HepG2 (cell line): ENCODE data around the gene RRAD. TPM values are rescaled to one million over a fixed set of nuclear protein-coding genes. Genes with fewer than 3 reads are reported as not detected.

Experiments
- CCDC6 ChIP-seq: sonication (generic); formaldehyde crosslinking; IDR thresholded peaks from 2 replicates; pipeline ENCODE4 v1.8.1; 2022; ENCODE audit warnings: mild to moderate bottlenecking, missing genetic modification reagents, moderate library complexity
- DMTF1 ChIP-seq: sonication (generic); formaldehyde crosslinking; IDR thresholded peaks from 2 replicates; pipeline ENCODE4 v1.4.0; 2020; ENCODE audit warnings: mild to moderate bottlenecking, missing genetic modification reagents
- HDAC2 ChIP-seq: sonication (generic); formaldehyde crosslinking; IDR thresholded peaks from 2 replicates; pipeline ENCODE4 v1.4.0; 2020; ENCODE audit warnings: missing genetic modification reagents
- HIVEP1 ChIP-seq: sonication (generic); formaldehyde crosslinking; IDR thresholded peaks from 2 replicates; pipeline ENCODE4 v1.4.0; 2020; ENCODE audit warnings: mild to moderate bottlenecking, missing genetic modification reagents
- KLF13 ChIP-seq: sonication (generic); formaldehyde crosslinking; IDR thresholded peaks from 2 replicates; pipeline ENCODE4 v1.4.0; 2020; ENCODE audit warnings: mild to moderate bottlenecking, missing genetic modification reagents
- KLF9 ChIP-seq: IDR thresholded peaks from 2 replicates; pipeline ENCODE4 v1.6.1; 2016; ENCODE audit warnings: low read depth
- MED1 ChIP-seq: sonication (generic); formaldehyde crosslinking; IDR thresholded peaks from 2 replicates; pipeline ENCODE4 v1.4.0; 2020; ENCODE audit warnings: missing genetic modification reagents
- MTA3 ChIP-seq: sonication (generic); formaldehyde crosslinking; IDR thresholded peaks from 2 replicates; pipeline ENCODE4 v1.4.0; 2020; ENCODE audit warnings: missing genetic modification reagents
- RAD21 ChIP-seq: fragments of 450-650 bp; formaldehyde crosslinking; IDR thresholded peaks from 2 replicates; pipeline ENCODE4 v1.5.0; 2020; ENCODE audit warnings: mild to moderate bottlenecking
- SAP130 ChIP-seq: IDR thresholded peaks from 2 replicates; pipeline ENCODE4 v1.6.1; 2016; ENCODE audit warnings: low read depth
- SMAD3 ChIP-seq: sonication (generic); formaldehyde crosslinking; IDR thresholded peaks from 2 replicates; pipeline ENCODE4 v1.4.0; 2020; ENCODE audit warnings: missing genetic modification reagents
- SMC3 ChIP-seq: IDR thresholded peaks from 2 replicates; pipeline ENCODE4 v1.6.1; 2011; ENCODE audit warnings: low read length, improper control_type of control experiment
- SOX13 ChIP-seq, 3 experiments: fragments of 450-650 bp in 1 of 3; sonication (generic) in 1 of 3; formaldehyde crosslinking in 1 of 3; IDR thresholded peaks in 2 of 3; conservative IDR thresholded peaks in 1 of 3; 2 replicates each; pipeline versions ENCODE4 v1.5.0 to v1.6.1; 2016 to 2020; ENCODE audit warnings: antibody characterized with exemption in 1 of 3, mild to moderate bottlenecking in 1 of 3, missing compliant biosample characterization in 1 of 3, missing genetic modification reagents in 1 of 3, moderate library complexity in 1 of 3
- SP5 ChIP-seq: IDR thresholded peaks from 2 replicates; pipeline ENCODE4 v1.6.1; 2016; ENCODE audit warnings: low read depth, borderline replicate concordance
- TEAD3 ChIP-seq: optimal IDR thresholded peaks from 2 replicates; pipeline ENCODE3; 2016; ENCODE audit warnings: borderline replicate concordance
- U2AF1 ChIP-seq: fragments of 200-400 bp; formaldehyde crosslinking; optimal IDR thresholded peaks from 2 replicates; pipeline ENCODE3; 2017; ENCODE audit warnings: mild to moderate bottlenecking, low read depth, low read length
- ZBTB33 ChIP-seq: sonication (generic); formaldehyde crosslinking; IDR thresholded peaks from 2 replicates; pipeline ENCODE4 v1.4.0; 2020; ENCODE audit warnings: missing genetic modification reagents
- ZFAT ChIP-seq: sonication (generic); formaldehyde crosslinking; conservative IDR thresholded peaks from 2 replicates; pipeline ENCODE4 v1.8.1; 2023; ENCODE audit warnings: missing genetic modification reagents, inconsistent platforms
- ZFX ChIP-seq: sonication (generic); formaldehyde crosslinking; IDR thresholded peaks from 2 replicates; pipeline ENCODE4 v1.4.0; 2020; ENCODE audit warnings: mild to moderate bottlenecking, low read depth, missing genetic modification reagents, moderate library complexity
- ZMYM2 ChIP-seq: sonication (generic); formaldehyde crosslinking; IDR thresholded peaks from 2 replicates; pipeline ENCODE4 v1.8.0; 2022; ENCODE audit warnings: mild to moderate bottlenecking, missing genetic modification reagents
- ZNF501 ChIP-seq: sonication (generic); formaldehyde crosslinking; IDR thresholded peaks from 2 replicates; pipeline ENCODE4 v1.5.1; 2020; ENCODE audit warnings: mild to moderate bottlenecking, moderate library complexity, missing genetic modification reagents
- ZNF607 ChIP-seq: sonication (generic); formaldehyde crosslinking; IDR thresholded peaks from 2 replicates; pipeline ENCODE4 v1.5.1; 2020; ENCODE audit warnings: missing genetic modification reagents, mild to moderate bottlenecking, borderline replicate concordance
- ZNF614 ChIP-seq: IDR thresholded peaks from 2 replicates; pipeline ENCODE4 v1.6.1; 2018; ENCODE audit warnings: missing biosample characterization, missing genetic modification reagents, inconsistent platforms, borderline replicate concordance
- ZNF691 ChIP-seq: sonication (generic); formaldehyde crosslinking; IDR thresholded peaks from 2 replicates; pipeline ENCODE4 v1.4.0; 2020; ENCODE audit warnings: missing genetic modification reagents, low read depth, mild to moderate bottlenecking, borderline replicate concordance
- ZNF740 ChIP-seq: sonication (generic); formaldehyde crosslinking; IDR thresholded peaks from 2 replicates; pipeline ENCODE4 v1.4.0; 2020; ENCODE audit warnings: missing genetic modification reagents
- ZSCAN22 ChIP-seq: sonication (generic); formaldehyde crosslinking; IDR thresholded peaks from 2 replicates; pipeline ENCODE4 v1.4.0; 2020; ENCODE audit warnings: mild to moderate bottlenecking, missing genetic modification reagents
- ZSCAN9 ChIP-seq: IDR thresholded peaks from 2 replicates; pipeline ENCODE4 v1.6.1; 2016; ENCODE audit warnings: borderline replicate concordance
- polyA plus RNA-seq, 8 experiments: library from polyadenylated mRNA; depleted of rRNA in 3 of 8; stranded (reverse) in 7 of 8; unstranded in 1 of 8; fragments of >200 nt; fragmentation: Illumina TruSeq in 4 of 8; extraction: Trizol in 4 of 8; gene quantifications; 2 replicates each; pipeline versions ENCODE4 v1.2.1 to v1.2.3, GENCODE V29; 2011 to 2016; ENCODE audit warnings: low read depth in 4 of 8, missing spikeins in 1 of 8, mixed read lengths in 1 of 8; ENCODE audit not compliant: insufficient read depth in 1 of 8
- total RNA-seq, 5 experiments: library from RNA; depleted of rRNA; stranded (reverse); fragments of >200 nt; fragmentation: Illumina TruSeq; extraction: Trizol; gene quantifications; 2 replicates each; pipeline ENCODE4 v1.2.3, GENCODE V29; 2016; ENCODE audit warnings: low read depth in 1 of 5

RRAD gene
- total and polyA plus RNA-seq, 2 of the 13 experiments (the other 11 are each of a cell fraction or from before 2014, with no cell fraction given) = 0.80 to 1.1 TPM

- TF ChIP-seq ZBTB33 (peak; percentile 30; the same call in 1 of the 2 replicates), KLF9 (CRISPR knock-in tag) (peak; percentile 52; the same call in 1 of the 2 replicates), KLF13 (CRISPR knock-in tag) (no peak), ZFX (CRISPR knock-in tag) (peak; percentile 49), ZNF501 (CRISPR knock-in tag) (0 out of 2 replicates have a peak, but pooled peaks have one; percentile 59), TEAD3 (CRISPR knock-in tag) (peak; percentile 11), MED1 (CRISPR knock-in tag) (peak; percentile 44; the same call in 1 of the 2 replicates), SOX13 (IDR thresholded peaks at IDR 0.05) (no peak), SOX13 (CRISPR knock-in tag; conservative IDR thresholded peaks at IDR 0.05 in 1 of 2, IDR thresholded peaks at IDR 0.05 in 1 of 2) (0 out of 4 replicates have a peak, but pooled peaks of 1 of the 2 experiments have one; percentile 20), ZNF607 (CRISPR knock-in tag) (0 out of 2 replicates have a peak, but pooled peaks have one; percentile 54), SP5 (CRISPR knock-in tag) (peak; percentile 43; the same call in 1 of the 2 replicates), MTA3 (CRISPR knock-in tag) (no peak), ZNF691 (CRISPR knock-in tag) (no peak), ZSCAN9 (CRISPR knock-in tag) (peak; percentile 80; the same call in 1 of the 2 replicates), ZNF740 (CRISPR knock-in tag) (peak; percentile 25; the same call in 1 of the 2 replicates), SAP130 (CRISPR knock-in tag) (peak; percentile 69), SMC3 (peak; percentile 93), SMAD3 (CRISPR knock-in tag) (peak; percentile 68; the same call in 1 of the 2 replicates), ZMYM2 (CRISPR knock-in tag) (no peak), HDAC2 (peak; percentile 62; the same call in 1 of the 2 replicates), ZSCAN22 (CRISPR knock-in tag) (no peak), HIVEP1 (CRISPR knock-in tag) (no peak), ZNF614 (peak; percentile 84), DMTF1 (CRISPR knock-in tag) (no peak), RAD21 (peak; percentile 79), U2AF1 (no peak), CCDC6 (CRISPR knock-in tag) (no peak), ZFAT (CRISPR knock-in tag) (no peak)
Observed at GRCh38 chr16:66954097-66954659, 28.8 kb upstream of the RRAD start (continued).
